Mucosa of descending colon (tissue), 3 donors: ENCODE data around the gene NCOA6. TPM values are rescaled to one million over a fixed set of nuclear protein-coding genes. Genes with fewer than 3 reads are reported as not detected.
"Not testable (repeated sequence)": the region's sequence is repeated elsewhere in the genome, so short reads cannot be mapped to it uniquely, and the experiment has no call there.

Experiments used
- ATAC-seq: fragments of 200-7000 bp; cut with Tn5 transposase; one replicate; pipeline ENCODE4 v1.9.1; 2020; ENCODE audit warnings: mild to moderate bottlenecking, moderate library complexity
- DNase-seq, 3 donors: peaks; one replicate each; pipeline ENCODE4 v3.0.0-alpha.2; 2020
- H3K36me3 ChIP-seq: fragments of 200-600 bp; one replicate; pipeline ENCODE4 v1.8.0; 2021; ENCODE audit warnings: low read depth, mild to moderate bottlenecking
- H3K4me1 ChIP-seq: fragments of 200-600 bp; one replicate; pipeline ENCODE4 v1.8.0; 2021; ENCODE audit warnings: low read depth, mild to moderate bottlenecking
- H3K4me3 ChIP-seq: fragments of 200-600 bp; one replicate; pipeline ENCODE4 v1.8.0; 2021; ENCODE audit warnings: mild to moderate bottlenecking
- H3K9me3 ChIP-seq: fragments of 200-600 bp; one replicate; pipeline ENCODE4 v1.8.0; 2021; ENCODE audit warnings: mild to moderate bottlenecking
- intact Hi-C, 2 donors: fragments of 100-400 bp; cut with DNase I in 1 of 2; cut with micrococcal nuclease in 1 of 2; formaldehyde crosslinking; loops; one replicate each; pipeline versions ENCODE4 v1.11.0 to v1.11.1; 2022; cut with DNase I, micrococcal nuclease
- total RNA-seq, 3 donors: library from RNA; stranded (reverse); fragmentation: NEBNext Ultra II Directional in 2 of 3; extraction: Animal tissue kit (Norgen Biotek cat#: 25700) in 2 of 3; gene quantifications; one replicate each; pipeline versions ENCODE4 v1.2.1 to v1.2.4, GENCODE V29; 2021 to 2023
- TF ChIP-seq, protein P1 (sequence below): fragments of 200-600 bp; IDR thresholded peaks from one replicate; pipeline ENCODE4 v1.8.0; 2022; ENCODE audit warnings: antibody characterized with exemption, mild to moderate bottlenecking
- donor health status: DM: no; HTN: no; CAD: no; lungs with moderate emphysema.
- donor health status: DM: no; HTN: no; CAD: no.
- donor health status: DM: no; HTN: yes; CAD: no.

The NCOA6 gene
- total RNA-seq, 3 donors from 2014 or later: 37.8 to 47.5 (median 44.3) TPM

DNA sequence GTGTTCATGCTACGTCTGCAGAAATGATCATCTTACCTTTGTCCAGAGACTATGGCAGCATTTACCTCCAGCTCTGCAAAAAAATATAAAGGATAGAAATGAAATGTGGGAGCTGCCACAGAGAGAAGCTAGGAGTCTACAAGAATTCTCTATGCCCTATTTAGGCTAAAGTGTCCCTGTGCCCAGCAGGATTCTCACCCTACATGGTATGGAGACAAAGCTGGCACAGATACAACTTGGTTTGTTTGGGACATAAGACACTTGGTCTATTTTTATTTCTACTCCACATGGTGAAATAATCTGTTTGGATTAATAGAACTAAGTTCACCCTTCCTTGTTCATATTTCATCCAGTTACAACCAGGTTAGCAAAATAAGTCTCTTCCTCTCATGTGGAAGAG, 92.9 kb downstream of the NCOA6 start:
- intact Hi-C loops: no loop called here
- no peak for DNase-seq
- Histone ChIP-seq H3K36me3 (no peaks in the 10 kb centered on the region), H3K4me3 (no peak overlapping the region), H3K9me3 (no peaks in the 10 kb centered on the region), H3K4me1 (no peaks in the 10 kb centered on the region)
- no peak for ATAC-seq
- TF ChIP-seq, protein P1, sequence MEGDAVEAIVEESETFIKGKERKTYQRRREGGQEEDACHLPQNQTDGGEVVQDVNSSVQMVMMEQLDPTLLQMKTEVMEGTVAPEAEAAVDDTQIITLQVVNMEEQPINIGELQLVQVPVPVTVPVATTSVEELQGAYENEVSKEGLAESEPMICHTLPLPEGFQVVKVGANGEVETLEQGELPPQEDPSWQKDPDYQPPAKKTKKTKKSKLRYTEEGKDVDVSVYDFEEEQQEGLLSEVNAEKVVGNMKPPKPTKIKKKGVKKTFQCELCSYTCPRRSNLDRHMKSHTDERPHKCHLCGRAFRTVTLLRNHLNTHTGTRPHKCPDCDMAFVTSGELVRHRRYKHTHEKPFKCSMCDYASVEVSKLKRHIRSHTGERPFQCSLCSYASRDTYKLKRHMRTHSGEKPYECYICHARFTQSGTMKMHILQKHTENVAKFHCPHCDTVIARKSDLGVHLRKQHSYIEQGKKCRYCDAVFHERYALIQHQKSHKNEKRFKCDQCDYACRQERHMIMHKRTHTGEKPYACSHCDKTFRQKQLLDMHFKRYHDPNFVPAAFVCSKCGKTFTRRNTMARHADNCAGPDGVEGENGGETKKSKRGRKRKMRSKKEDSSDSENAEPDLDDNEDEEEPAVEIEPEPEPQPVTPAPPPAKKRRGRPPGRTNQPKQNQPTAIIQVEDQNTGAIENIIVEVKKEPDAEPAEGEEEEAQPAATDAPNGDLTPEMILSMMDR: no peak

DNA sequence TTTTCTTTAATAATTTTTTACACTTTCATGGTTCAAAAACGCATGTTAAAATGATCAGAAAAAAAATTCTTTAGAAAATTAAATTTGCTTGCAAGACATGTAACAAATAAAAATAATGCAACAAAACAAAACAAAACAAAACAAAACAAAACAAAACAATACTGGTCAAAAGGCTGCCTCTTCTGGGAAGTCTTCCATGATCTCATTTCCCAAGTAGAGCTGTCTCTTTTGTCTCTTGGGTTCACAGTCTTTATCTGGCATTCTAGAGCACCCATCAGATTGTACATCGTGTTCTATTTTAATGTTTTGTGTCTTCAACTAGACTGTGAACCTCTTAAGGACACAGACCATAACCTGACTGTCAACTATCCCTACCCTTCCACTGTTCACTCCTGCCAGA, 96.0 kb downstream of the NCOA6 start:
- Histone ChIP-seq H3K4me3 (no peak overlapping the region), H3K4me1 (no peaks in the 10 kb centered on the region), H3K9me3 (no peaks in the 10 kb centered on the region), H3K36me3 (peaks cover 5% of the 10 kb centered on the region)
- intact Hi-C loops: no loop called here
- ATAC-seq (no peak), DNase-seq (no peak)
- TF ChIP-seq, protein P1: no peak

DNA sequence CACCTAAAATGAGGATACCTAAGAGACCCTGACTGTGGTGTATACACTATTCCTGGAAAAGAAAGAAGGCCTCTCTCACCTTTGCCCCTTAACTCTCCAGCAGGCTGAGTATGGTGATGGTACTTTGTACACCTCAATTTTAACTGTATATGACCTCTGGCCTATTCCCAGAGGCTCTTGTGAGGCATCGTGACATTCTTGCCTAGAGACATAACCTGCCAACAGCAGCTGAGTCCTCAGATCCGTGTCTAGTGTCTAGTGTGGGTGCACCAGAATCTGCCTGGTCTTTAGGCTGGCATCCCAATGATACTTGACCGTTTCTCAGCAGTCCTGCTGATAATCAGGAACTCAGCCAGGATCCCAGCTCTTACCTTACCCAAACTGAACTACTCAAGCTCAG, 101.3 kb downstream of the NCOA6 start:
- TF ChIP-seq, protein P1: no peak
- no peak for ATAC-seq
- no peak for DNase-seq
- H3K36me3 ChIP-seq: peaks cover 5% of the 10 kb centered on the region
- intact Hi-C loops: no loop called here
- no peaks in the 10 kb centered on the region for H3K9me3 ChIP-seq
- H3K4me1 ChIP-seq: no peaks in the 10 kb centered on the region
- H3K4me3 ChIP-seq: no peak overlapping the region

DNA sequence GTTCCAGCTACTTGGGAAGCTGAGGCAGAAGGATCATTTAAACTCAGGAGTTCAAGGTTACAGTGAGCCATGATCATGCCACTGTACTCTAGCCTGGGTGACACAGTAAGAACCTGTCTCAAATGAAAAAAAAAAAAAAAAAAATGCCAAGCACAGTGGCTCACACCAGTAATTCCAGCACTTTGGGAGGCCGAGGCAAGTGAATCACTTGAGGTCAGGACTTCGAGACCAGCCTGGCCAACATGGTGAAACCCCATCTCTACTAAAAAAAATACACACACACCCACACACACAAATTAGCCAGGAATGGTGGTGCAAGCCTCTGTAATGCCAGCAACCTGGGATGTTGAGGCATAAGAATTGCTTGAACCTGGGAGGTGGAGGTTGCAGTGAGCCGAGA, 102.9 kb downstream of the NCOA6 start:
- H3K4me1 ChIP-seq, DNase-seq, intact Hi-C loops, H3K9me3 ChIP-seq, H3K4me3 ChIP-seq, H3K36me3 ChIP-seq, ATAC-seq: not testable (repeated sequence)

DNA sequence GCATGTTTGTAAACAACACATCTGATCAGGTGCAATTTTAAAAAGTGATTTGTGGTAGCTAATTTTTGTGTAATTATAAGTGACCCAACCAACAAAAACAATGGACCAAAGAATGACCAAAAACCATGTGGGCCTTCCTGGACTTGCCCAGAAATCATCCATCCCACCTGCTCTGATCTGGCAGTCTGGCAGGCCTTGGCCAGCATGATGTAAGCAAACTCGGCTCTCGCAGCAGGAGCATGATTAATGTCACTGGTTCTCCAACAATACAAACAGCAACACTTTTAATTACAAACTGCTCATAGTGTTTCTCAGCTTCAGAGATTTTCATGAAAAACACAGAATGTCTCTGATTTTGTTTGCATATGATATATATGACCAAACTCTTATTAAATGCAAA, 105.2 kb downstream of the NCOA6 start:
- TF ChIP-seq, protein P1: no peak

DNA sequence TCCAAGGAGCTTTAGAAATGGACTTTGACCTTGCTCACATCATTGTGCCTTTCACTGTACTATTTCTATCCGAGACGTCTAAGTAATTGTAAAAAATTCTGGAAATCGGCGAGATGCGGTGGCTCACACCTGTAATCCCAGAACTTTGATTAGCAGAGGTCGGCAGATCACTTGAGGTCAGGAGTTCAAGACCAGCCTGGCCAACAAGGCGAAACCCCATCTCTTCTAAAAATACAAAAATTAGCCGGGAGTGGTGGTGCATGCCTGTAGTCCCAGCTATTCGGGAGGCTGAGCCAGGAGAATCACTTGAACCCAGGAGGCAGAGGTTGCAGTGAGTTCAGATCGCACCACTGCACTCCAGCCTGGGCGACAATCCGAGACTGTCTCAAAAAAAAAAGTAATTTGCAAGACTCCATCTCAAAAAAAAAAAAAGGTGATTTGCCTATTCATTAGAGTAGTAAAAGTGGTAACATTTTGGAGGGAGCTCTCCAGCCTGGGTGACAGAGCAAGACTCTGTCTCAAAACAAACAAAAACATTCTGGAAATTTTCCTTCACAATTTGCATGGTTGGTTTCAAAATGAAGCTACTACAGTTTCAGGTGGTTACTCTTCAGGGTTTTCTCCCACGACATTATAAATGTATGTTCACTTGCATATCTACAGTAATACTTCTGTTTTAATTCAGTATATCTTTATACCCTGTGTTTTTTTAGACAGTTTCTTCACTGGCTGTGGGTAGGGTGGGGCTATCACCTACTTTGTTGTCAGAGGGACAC, 106.0 kb downstream of the NCOA6 start:
- ATAC-seq, H3K36me3 ChIP-seq, H3K9me3 ChIP-seq, H3K4me1 ChIP-seq, DNase-seq, H3K4me3 ChIP-seq, intact Hi-C loops: not testable (repeated sequence)

More for the DNA sequence above, 105.2 kb downstream of the NCOA6 start:
- ATAC-seq: no peak
- H3K4me3 ChIP-seq: no peak overlapping the region
- intact Hi-C loops: no loop called here
- H3K36me3 ChIP-seq: no peaks in the 10 kb centered on the region
- no peaks in the 10 kb centered on the region for H3K4me1 ChIP-seq
- no peaks in the 10 kb centered on the region for H3K9me3 ChIP-seq
- no peak for DNase-seq
